GM19023 (cell line): ENCODE data around the gene C1orf52.

Source experiments
- ATAC-seq: cut with Tn5 transposase; IDR thresholded peaks from one replicate; pipeline ENCODE4 v1.9.1; 2021; ENCODE audit warnings: mild to moderate bottlenecking, moderate library complexity; ENCODE audit not compliant: unreplicated experiment

The C1orf52 gene

GRCh38 chr1:85237613-85238012, 21.8 kb downstream of the C1orf52 start:
- ATAC-seq, result no peak

- ATAC-seq, result no peak
These were observed 29.0 kb downstream of the C1orf52 start for GRCh38 chr1:85230305-85230977.

GRCh38 chr1:85229574-85230097, 29.8 kb downstream of the C1orf52 start:
- ATAC-seq, result no peak

GRCh38 chr1:85228972-85229371, 30.5 kb downstream of the C1orf52 start:
- ATAC-seq, result no peak

GRCh38 chr1:85225624-85226380, 33.7 kb downstream of the C1orf52 start:
- no peak for ATAC-seq

- no peak for ATAC-seq
These were observed 34.5 kb downstream of the C1orf52 start for GRCh38 chr1:85224734-85225623.

GRCh38 chr1:85224295-85224694, 35.2 kb downstream of the C1orf52 start:
- ATAC-seq, result no peak

GRCh38 chr1:85223334-85223733, 36.1 kb downstream of the C1orf52 start:
- ATAC-seq, result no peak

GRCh38 chr1:85220756-85221201, 38.7 kb downstream of the C1orf52 start:
- ATAC-seq, result no peak

- ATAC-seq, result no peak
These were observed 39.4 kb downstream of the C1orf52 start for GRCh38 chr1:85219853-85220610.

- ATAC-seq, result no peak
These were observed 42.8 kb downstream of the C1orf52 start for GRCh38 chr1:85216697-85217096.

- no peak for ATAC-seq
These were observed 44.8 kb downstream of the C1orf52 start for GRCh38 chr1:85214654-85215053.

- no peak for ATAC-seq
These were observed 51.0 kb downstream of the C1orf52 start for GRCh38 chr1:85208488-85208887.

- no peak for ATAC-seq
These were observed 55.8 kb downstream of the C1orf52 start for GRCh38 chr1:85203573-85204171.

GRCh38 chr1:85202864-85203255, 56.6 kb downstream of the C1orf52 start:
- no peak for ATAC-seq

GRCh38 chr1:85202092-85202863, 57.2 kb downstream of the C1orf52 start:
- ATAC-seq, result peak; percentile 2

- ATAC-seq, result peak; percentile 49
These were observed 57.9 kb downstream of the C1orf52 start for GRCh38 chr1:85201340-85202091.
